Fibroblast of lung (primary cell): ENCODE data around the gene SNX30.

Experiments
- EZH2 ChIP-seq: IDR thresholded peaks from 2 replicates; pipeline ENCODE4 v1.5.1; 2012; ENCODE audit warnings: low read length, control low read depth, mild to moderate bottlenecking; ENCODE audit errors: missing control alignments
- TF ChIP-seq, protein P1 (sequence below), 2 donors: IDR thresholded peaks in 1 of 2; conservative IDR thresholded peaks in 1 of 2; 1 replicate in 1 of 2; 2 replicates in 1 of 2; pipeline ENCODE4 v1.5.1; 2011 to 2012; ENCODE audit warnings: low read length in 2 of 2, control low read depth in 1 of 2, inconsistent platforms in 1 of 2, low read depth in 1 of 2, mild to moderate bottlenecking in 1 of 2

- TF ChIP-seq, protein P1, sequence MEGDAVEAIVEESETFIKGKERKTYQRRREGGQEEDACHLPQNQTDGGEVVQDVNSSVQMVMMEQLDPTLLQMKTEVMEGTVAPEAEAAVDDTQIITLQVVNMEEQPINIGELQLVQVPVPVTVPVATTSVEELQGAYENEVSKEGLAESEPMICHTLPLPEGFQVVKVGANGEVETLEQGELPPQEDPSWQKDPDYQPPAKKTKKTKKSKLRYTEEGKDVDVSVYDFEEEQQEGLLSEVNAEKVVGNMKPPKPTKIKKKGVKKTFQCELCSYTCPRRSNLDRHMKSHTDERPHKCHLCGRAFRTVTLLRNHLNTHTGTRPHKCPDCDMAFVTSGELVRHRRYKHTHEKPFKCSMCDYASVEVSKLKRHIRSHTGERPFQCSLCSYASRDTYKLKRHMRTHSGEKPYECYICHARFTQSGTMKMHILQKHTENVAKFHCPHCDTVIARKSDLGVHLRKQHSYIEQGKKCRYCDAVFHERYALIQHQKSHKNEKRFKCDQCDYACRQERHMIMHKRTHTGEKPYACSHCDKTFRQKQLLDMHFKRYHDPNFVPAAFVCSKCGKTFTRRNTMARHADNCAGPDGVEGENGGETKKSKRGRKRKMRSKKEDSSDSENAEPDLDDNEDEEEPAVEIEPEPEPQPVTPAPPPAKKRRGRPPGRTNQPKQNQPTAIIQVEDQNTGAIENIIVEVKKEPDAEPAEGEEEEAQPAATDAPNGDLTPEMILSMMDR (conservative IDR thresholded peaks at IDR 0.05 in 1 of 2, IDR thresholded peaks at IDR 0.05 in 1 of 2; ENCODE audit: low read depth in 1 of 2, low read length in 2 of 2) = no peak
- TF ChIP-seq EZH2 = no peak
These were observed 82.5 kb downstream of the SNX30 start for GRCh38 chr9:112833081-112833480.
